ENCODE data around the gene EP300.
"Not testable (repeated sequence)": the region's sequence is repeated elsewhere in the genome, so short reads cannot be mapped to it uniquely, and the experiment has no call there.

EP300 gene

DNA sequence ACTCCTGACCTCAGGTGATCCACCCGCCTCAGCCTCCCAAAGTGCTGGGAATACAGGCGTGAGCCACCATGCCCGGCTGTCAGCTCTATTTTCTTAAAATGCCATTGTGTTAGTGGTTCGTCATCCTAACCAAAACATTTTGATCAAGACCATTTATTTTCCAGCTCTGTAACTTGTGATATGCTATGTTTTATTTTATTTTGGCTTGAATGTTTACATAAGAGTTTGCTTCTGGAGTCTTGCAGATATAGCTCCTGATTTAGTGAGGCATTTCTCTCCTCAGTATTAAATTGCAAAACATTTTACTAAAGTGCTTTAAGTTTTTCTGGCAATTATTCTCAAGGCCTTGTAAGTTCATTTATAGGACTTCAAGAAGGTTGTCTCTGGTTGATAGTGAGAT lies 4.4 kb downstream of the EP300 start:
- Histone ChIP-seq H3K27ac (ENCODE audit: low read depth, low read length) (no peak overlapping the region), H3K4me1 (ENCODE audit: control insufficient read depth, low read length) (peaks cover 37% of the 10 kb centered on the region), H3K36me3 (ENCODE audit: control insufficient read depth, low read length) (peaks cover 70% of the 10 kb centered on the region), H3K9me3 (ENCODE audit: control insufficient read depth, insufficient read depth, low read length) (no peaks in the 10 kb centered on the region), H3K4me3 (ENCODE audit: low read length) (no peak overlapping the region), H4K20me1 (ENCODE audit: control insufficient read depth, insufficient read depth, low read depth, low read length) (peaks cover 53% of the 10 kb centered on the region), H3F3A (ENCODE audit: control insufficient read depth, insufficient read depth) (no peaks in the 10 kb centered on the region), H3K79me2 (ENCODE audit: control insufficient read depth, low read length) (peaks cover 98% of the 10 kb centered on the region), H3K4me2 (ENCODE audit: low read length) (peak overlapping the region; percentile 69), H3K9me2 (replicated peaks; ENCODE audit: control insufficient read depth, low read length) (no peaks in the 10 kb centered on the region), H3K27me3 (ENCODE audit: control insufficient read depth, low read length) (no peaks in the 10 kb centered on the region)
- TF ChIP-seq EZH2phosphoT487 (IDR thresholded peaks at IDR 0.05; ENCODE audit: borderline replicate concordance, low read length), result no peak
- TF ChIP-seq, protein P1, sequence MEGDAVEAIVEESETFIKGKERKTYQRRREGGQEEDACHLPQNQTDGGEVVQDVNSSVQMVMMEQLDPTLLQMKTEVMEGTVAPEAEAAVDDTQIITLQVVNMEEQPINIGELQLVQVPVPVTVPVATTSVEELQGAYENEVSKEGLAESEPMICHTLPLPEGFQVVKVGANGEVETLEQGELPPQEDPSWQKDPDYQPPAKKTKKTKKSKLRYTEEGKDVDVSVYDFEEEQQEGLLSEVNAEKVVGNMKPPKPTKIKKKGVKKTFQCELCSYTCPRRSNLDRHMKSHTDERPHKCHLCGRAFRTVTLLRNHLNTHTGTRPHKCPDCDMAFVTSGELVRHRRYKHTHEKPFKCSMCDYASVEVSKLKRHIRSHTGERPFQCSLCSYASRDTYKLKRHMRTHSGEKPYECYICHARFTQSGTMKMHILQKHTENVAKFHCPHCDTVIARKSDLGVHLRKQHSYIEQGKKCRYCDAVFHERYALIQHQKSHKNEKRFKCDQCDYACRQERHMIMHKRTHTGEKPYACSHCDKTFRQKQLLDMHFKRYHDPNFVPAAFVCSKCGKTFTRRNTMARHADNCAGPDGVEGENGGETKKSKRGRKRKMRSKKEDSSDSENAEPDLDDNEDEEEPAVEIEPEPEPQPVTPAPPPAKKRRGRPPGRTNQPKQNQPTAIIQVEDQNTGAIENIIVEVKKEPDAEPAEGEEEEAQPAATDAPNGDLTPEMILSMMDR (IDR thresholded peaks at IDR 0.05; ENCODE audit: low read depth, low read length, poor library complexity, severe bottlenecking), result no peak

- no peaks in the 10 kb centered on the region for H3K9me3 ChIP-seq (ENCODE audit: control insufficient read depth, insufficient read depth, low read length)
- H3K9me2 ChIP-seq (replicated peaks; ENCODE audit: control insufficient read depth, low read length), result no peaks in the 10 kb centered on the region
- peaks cover 100% of the 10 kb centered on the region for H3K79me2 ChIP-seq (ENCODE audit: control insufficient read depth, low read length)
- no peak overlapping the region for H3K4me3 ChIP-seq (ENCODE audit: low read length)
- peaks cover 56% of the 10 kb centered on the region for H4K20me1 ChIP-seq (ENCODE audit: control insufficient read depth, insufficient read depth, low read depth, low read length)
- H3K27ac ChIP-seq (ENCODE audit: low read depth, low read length), result no peak overlapping the region
- no peak overlapping the region for H3K4me2 ChIP-seq (ENCODE audit: low read length)
- TF ChIP-seq, protein P1 (IDR thresholded peaks at IDR 0.05; ENCODE audit: low read depth, low read length, poor library complexity, severe bottlenecking), result no peak
- TF ChIP-seq EZH2phosphoT487 (IDR thresholded peaks at IDR 0.05; ENCODE audit: borderline replicate concordance, low read length), result no peak
- peaks cover 68% of the 10 kb centered on the region for H3K36me3 ChIP-seq (ENCODE audit: control insufficient read depth, low read length)
- peaks cover 37% of the 10 kb centered on the region for H3K4me1 ChIP-seq (ENCODE audit: control insufficient read depth, low read length)
- no peaks in the 10 kb centered on the region for H3F3A ChIP-seq (ENCODE audit: control insufficient read depth, insufficient read depth)
- no peaks in the 10 kb centered on the region for H3K27me3 ChIP-seq (ENCODE audit: control insufficient read depth, low read length)
Measured at GRCh38 chr22:41099036-41099435, 6.6 kb downstream of the EP300 start.

GRCh38 chr22:41106122-41106968 lies 14.0 kb downstream of the EP300 start:
- Histone ChIP-seq H3K36me3 (ENCODE audit: control insufficient read depth, low read length) (peaks cover 34% of the 10 kb centered on the region), H3K79me2 (ENCODE audit: control insufficient read depth, low read length) (peaks cover 99% of the 10 kb centered on the region), H3K27ac (ENCODE audit: low read depth, low read length) (no peak overlapping the region), H3K9me3 (ENCODE audit: control insufficient read depth, insufficient read depth, low read length) (no peaks in the 10 kb centered on the region), H4K20me1 (ENCODE audit: control insufficient read depth, insufficient read depth, low read depth, low read length) (peaks cover 11% of the 10 kb centered on the region), H3K4me1 (ENCODE audit: control insufficient read depth, low read length) (no peaks in the 10 kb centered on the region), H3K9me2 (replicated peaks; ENCODE audit: control insufficient read depth, low read length) (no peaks in the 10 kb centered on the region), H3K4me2 (ENCODE audit: low read length) (no peak overlapping the region), H3F3A (ENCODE audit: control insufficient read depth, insufficient read depth) (peaks cover 6% of the 10 kb centered on the region; the same call in 1 of the 2 replicates), H3K4me3 (ENCODE audit: low read length) (no peak overlapping the region), H3K27me3 (ENCODE audit: control insufficient read depth, low read length) (no peaks in the 10 kb centered on the region)
- TF ChIP-seq, protein P1 (IDR thresholded peaks at IDR 0.05; ENCODE audit: low read depth, low read length, poor library complexity, severe bottlenecking), result no peak
- no peak for TF ChIP-seq EZH2phosphoT487 (IDR thresholded peaks at IDR 0.05; ENCODE audit: borderline replicate concordance, low read length)

GRCh38 chr22:41106969-41107325 lies 14.6 kb downstream of the EP300 start:
- H3K4me2 ChIP-seq (ENCODE audit: low read length); H3K9me3 ChIP-seq (ENCODE audit: control insufficient read depth, insufficient read depth, low read length); H3K9me2 ChIP-seq (replicated peaks; ENCODE audit: control insufficient read depth, low read length); H3K4me3 ChIP-seq (ENCODE audit: low read length); H3K27me3 ChIP-seq (ENCODE audit: control insufficient read depth, low read length); H3K27ac ChIP-seq (ENCODE audit: low read depth, low read length); H3K4me1 ChIP-seq (ENCODE audit: control insufficient read depth, low read length); H3F3A ChIP-seq (ENCODE audit: control insufficient read depth, insufficient read depth): not testable (repeated sequence)
- H3K36me3 ChIP-seq (ENCODE audit: control insufficient read depth, low read length), result peaks cover 34% of the 10 kb centered on the region
- peaks cover 99% of the 10 kb centered on the region for H3K79me2 ChIP-seq (ENCODE audit: control insufficient read depth, low read length)
- H4K20me1 ChIP-seq (ENCODE audit: control insufficient read depth, insufficient read depth, low read depth, low read length), result peaks cover 11% of the 10 kb centered on the region
